GM12801 (cell line): ENCODE results near the gene NEUROD6.

Experiments used
- TF ChIP-seq, protein P1 (sequence below): IDR thresholded peaks from one replicate; pipeline ENCODE4 v1.5.1; 2011; ENCODE audit warnings: control low read depth; ENCODE audit not compliant: insufficient read length; ENCODE audit errors: extremely low read depth

NEUROD6 gene

GRCh38 chr7:31314781-31315180, 25.7 kb downstream of the NEUROD6 start:
- TF ChIP-seq, protein P1, sequence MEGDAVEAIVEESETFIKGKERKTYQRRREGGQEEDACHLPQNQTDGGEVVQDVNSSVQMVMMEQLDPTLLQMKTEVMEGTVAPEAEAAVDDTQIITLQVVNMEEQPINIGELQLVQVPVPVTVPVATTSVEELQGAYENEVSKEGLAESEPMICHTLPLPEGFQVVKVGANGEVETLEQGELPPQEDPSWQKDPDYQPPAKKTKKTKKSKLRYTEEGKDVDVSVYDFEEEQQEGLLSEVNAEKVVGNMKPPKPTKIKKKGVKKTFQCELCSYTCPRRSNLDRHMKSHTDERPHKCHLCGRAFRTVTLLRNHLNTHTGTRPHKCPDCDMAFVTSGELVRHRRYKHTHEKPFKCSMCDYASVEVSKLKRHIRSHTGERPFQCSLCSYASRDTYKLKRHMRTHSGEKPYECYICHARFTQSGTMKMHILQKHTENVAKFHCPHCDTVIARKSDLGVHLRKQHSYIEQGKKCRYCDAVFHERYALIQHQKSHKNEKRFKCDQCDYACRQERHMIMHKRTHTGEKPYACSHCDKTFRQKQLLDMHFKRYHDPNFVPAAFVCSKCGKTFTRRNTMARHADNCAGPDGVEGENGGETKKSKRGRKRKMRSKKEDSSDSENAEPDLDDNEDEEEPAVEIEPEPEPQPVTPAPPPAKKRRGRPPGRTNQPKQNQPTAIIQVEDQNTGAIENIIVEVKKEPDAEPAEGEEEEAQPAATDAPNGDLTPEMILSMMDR: no peak

GRCh38 chr7:31312889-31313288, 27.6 kb downstream of the NEUROD6 start:
- TF ChIP-seq, protein P1: no peak

DNA sequence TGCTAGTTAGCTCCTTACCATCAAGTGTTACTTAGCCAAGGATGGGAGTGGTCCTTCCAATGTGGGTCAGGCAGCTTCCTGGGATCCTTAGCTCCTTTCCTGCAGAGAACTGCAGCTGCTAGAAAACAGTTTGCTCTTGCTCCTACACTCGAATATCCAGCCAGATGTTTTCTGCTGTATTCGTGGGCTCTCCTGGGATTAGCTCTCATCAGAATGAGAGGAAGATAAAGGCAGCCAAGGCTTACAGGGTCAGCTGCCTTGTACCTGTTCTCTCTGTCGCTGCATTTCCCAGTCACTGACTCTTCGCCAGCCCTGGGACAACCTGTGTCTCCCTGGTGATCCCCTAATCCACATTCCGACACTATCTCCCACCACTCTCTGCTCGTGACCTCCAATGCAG, 29.0 kb downstream of the NEUROD6 start:
- TF ChIP-seq, protein P1: no peak

GRCh38 chr7:31310321-31310935, 30.1 kb downstream of the NEUROD6 start:
- TF ChIP-seq, protein P1: no peak

DNA sequence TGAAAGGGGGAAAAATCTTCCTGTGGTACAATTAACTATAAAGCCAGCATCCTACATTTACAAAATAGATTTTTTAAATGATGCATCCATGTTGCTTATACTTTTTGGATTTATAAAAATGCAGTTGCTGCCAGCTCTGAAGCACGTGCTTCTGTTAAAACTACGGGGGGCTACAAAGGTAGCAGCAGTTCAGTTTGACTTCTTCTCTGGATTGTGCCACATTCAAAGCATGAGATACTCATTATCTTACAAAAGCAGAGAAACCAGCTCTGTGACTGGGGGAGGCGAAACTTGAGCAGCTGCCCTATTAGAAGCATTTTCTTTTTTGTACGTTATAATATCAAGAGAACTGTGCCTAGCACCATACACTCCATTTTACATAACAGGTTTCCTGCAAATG, 31.1 kb downstream of the NEUROD6 start:
- TF ChIP-seq, protein P1: no peak

DNA sequence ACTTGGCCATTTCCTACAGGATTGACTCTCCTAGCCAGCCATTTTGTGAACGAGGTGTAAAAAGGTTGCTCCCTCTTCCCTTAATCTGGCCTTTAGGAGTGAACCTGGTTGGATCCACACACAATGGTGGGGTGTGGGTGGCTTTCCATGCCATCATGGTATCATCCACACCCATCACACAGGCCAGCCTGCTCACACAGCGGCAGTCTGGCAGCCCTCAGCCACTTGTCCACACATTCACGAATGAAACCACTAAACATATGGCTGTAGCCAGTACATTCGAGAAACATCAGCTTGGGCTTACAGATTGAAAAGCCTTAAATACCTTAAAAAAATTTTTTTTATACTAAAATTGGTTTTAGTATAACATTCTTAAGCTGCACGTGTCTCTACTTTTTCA, 31.9 kb downstream of the NEUROD6 start:
- TF ChIP-seq, protein P1: no peak

DNA sequence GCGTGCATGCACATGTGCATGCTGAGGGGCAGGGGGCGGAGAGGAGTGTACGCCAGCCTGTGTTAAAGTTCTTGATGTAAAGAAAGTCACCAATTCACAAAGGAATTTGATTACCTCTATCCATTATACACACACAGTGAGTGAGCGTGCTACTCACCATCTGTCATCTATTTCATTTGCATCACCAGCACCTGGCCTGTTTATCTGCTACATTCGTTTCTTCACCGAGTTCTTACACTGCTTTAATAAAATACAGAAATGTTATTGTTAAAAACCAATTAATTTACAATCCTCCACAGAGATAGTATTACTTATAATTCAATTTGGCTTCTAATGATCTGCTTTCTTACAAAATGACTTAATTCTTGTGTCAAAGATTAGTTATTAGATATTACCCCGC, 32.6 kb downstream of the NEUROD6 start:
- TF ChIP-seq, protein P1: no peak
